Vagina (tissue), 2 donors: ENCODE data around the gene NUMA1. TPM values are rescaled to one million over a fixed set of nuclear protein-coding genes. Genes with fewer than 3 reads are reported as not detected.

Experiments
- DNase-seq, 2 donors: peaks; one replicate each; pipeline ENCODE4 v3.0.0-alpha.2; 2017; ENCODE audit errors: extremely low spot score in 2 of 2
- H3K27ac ChIP-seq: fragments of 200-600 bp; sonication (generic); one replicate; pipeline ENCODE4 v1.5.1; 2019
- H3K27me3 ChIP-seq: fragments of 200-600 bp; sonication (generic); one replicate; pipeline ENCODE4 v1.5.1; 2019
- H3K36me3 ChIP-seq, 2 donors: fragments of 200-600 bp; sonication (generic); one replicate each; pipeline ENCODE4 v1.5.1; 2017 to 2019
- H3K4me1 ChIP-seq: fragments of 200-600 bp; sonication (generic); one replicate; pipeline ENCODE4 v1.5.1; 2019
- H3K4me3 ChIP-seq, 2 donors: fragments of 200-600 bp; sonication (generic); 1 replicate in 1 of 2; 2 replicates in 1 of 2; pipeline ENCODE4 v1.5.1; 2016 to 2019
- H3K9me3 ChIP-seq: fragments of 200-600 bp; sonication (generic); one replicate; pipeline ENCODE4 v1.5.1; 2019
- CTCF ChIP-seq, 3 experiments: fragments of 450-650 bp in 2 of 3; fragments of 200-600 bp in 1 of 3; sonication (generic) in 1 of 3; IDR thresholded peaks; one replicate each; pipeline ENCODE4 v1.5.1; 2017 to 2019; ENCODE audit warnings: antibody characterized with exemption in 3 of 3, mild to moderate bottlenecking in 2 of 3, moderate library complexity in 2 of 3
- POLR2A ChIP-seq, 2 donors: fragments of 450-650 bp; IDR thresholded peaks; one replicate each; pipeline ENCODE4 v1.6.1; 2017; ENCODE audit warnings: antibody characterized with exemption in 2 of 2, mild to moderate bottlenecking in 2 of 2, moderate library complexity in 2 of 2
- POLR2AphosphoS5 ChIP-seq, 2 donors: sonication (generic); formaldehyde crosslinking; IDR thresholded peaks; one replicate each; pipeline ENCODE4 v1.9.0; 2017; ENCODE audit warnings: antibody characterized with exemption in 2 of 2, mild to moderate bottlenecking in 2 of 2, low read depth in 1 of 2; ENCODE audit not compliant: insufficient read depth in 1 of 2
- intact Hi-C: fragments of 100-400 bp; cut with DNase I; formaldehyde crosslinking; loops from one replicate; pipeline ENCODE4 v1.15.1; 2023
- total RNA-seq: library from RNA; depleted of rRNA; stranded (reverse); fragments of >200 nt; gene quantifications from one replicate; pipeline ENCODE4 v1.2.3, GENCODE V29; 2016

Gene NUMA1
- total RNA-seq, 1 donor from 2014 or later, result 314 TPM

- peak in 1 of 2 donors; percentile 92 for DNase-seq
- no peak for TF ChIP-seq POLR2A (IDR thresholded peaks at IDR 0.05)
- no peak for TF ChIP-seq POLR2AphosphoS5 (IDR thresholded peaks at IDR 0.05; ENCODE audit: insufficient read depth in 1 of 2, low read depth in 1 of 2)
- no peaks in the 10 kb centered on the region for H3K9me3 ChIP-seq
- no peaks in the 10 kb centered on the region for H3K27me3 ChIP-seq
- peaks cover 22% of the 10 kb centered on the region for H3K4me1 ChIP-seq
- no peak overlapping the region for H3K27ac ChIP-seq
- no peaks in the 10 kb centered on the region for H3K36me3 ChIP-seq
- intact Hi-C loops, result no loop called here
- H3K4me3 ChIP-seq, result no peak overlapping the region
Measured at GRCh38 chr11:71995726-71996291, 84.5 kb downstream of the NUMA1 start.

- H3K27ac ChIP-seq, result no peak overlapping the region
- no peak overlapping the region for H3K4me3 ChIP-seq
- H3K4me1 ChIP-seq, result peaks cover 13% of the 10 kb centered on the region
- H3K27me3 ChIP-seq, result no peaks in the 10 kb centered on the region
- no peaks in the 10 kb centered on the region for H3K9me3 ChIP-seq
- intact Hi-C loops, result no loop called here
- no peak for DNase-seq
- H3K36me3 ChIP-seq, result no peaks in the 10 kb centered on the region
- TF ChIP-seq POLR2AphosphoS5 (IDR thresholded peaks at IDR 0.05; ENCODE audit: insufficient read depth in 1 of 2, low read depth in 1 of 2) (no peak), POLR2A (IDR thresholded peaks at IDR 0.05) (no peak), CTCF (IDR thresholded peaks at IDR 0.05) (no peak)
Measured at GRCh38 chr11:71994786-71995185, 85.6 kb downstream of the NUMA1 start.

GRCh38 chr11:71992136-71992730 is 88.1 kb downstream of the NUMA1 start:
- Histone ChIP-seq H3K27ac (no peak overlapping the region), H3K27me3 (no peaks in the 10 kb centered on the region), H3K36me3 (no peaks in the 10 kb centered on the region), H3K4me1 (peaks cover 9% of the 10 kb centered on the region), H3K9me3 (no peaks in the 10 kb centered on the region), H3K4me3 (no peak overlapping the region)
- no peak for DNase-seq
- TF ChIP-seq POLR2A (IDR thresholded peaks at IDR 0.05), result no peak
- no peak for TF ChIP-seq POLR2AphosphoS5 (IDR thresholded peaks at IDR 0.05; ENCODE audit: insufficient read depth in 1 of 2, low read depth in 1 of 2)
- no peak for TF ChIP-seq CTCF (IDR thresholded peaks at IDR 0.05)
- intact Hi-C loops, result no loop called here

GRCh38 chr11:71991494-71991893 is 88.8 kb downstream of the NUMA1 start:
- Histone ChIP-seq H3K4me1 (peaks cover 9% of the 10 kb centered on the region), H3K27ac (no peak overlapping the region), H3K36me3 (no peaks in the 10 kb centered on the region), H3K9me3 (no peaks in the 10 kb centered on the region), H3K4me3 (no peak overlapping the region), H3K27me3 (no peaks in the 10 kb centered on the region)
- no peak for TF ChIP-seq POLR2AphosphoS5 (IDR thresholded peaks at IDR 0.05; ENCODE audit: insufficient read depth in 1 of 2, low read depth in 1 of 2)
- TF ChIP-seq CTCF (IDR thresholded peaks at IDR 0.05), result no peak
- TF ChIP-seq POLR2A (IDR thresholded peaks at IDR 0.05), result no peak
- DNase-seq, result no peak
- intact Hi-C loops, result no loop called here

- H3K4me3 ChIP-seq, result no peak overlapping the region
- no peaks in the 10 kb centered on the region for H3K9me3 ChIP-seq
- no peaks in the 10 kb centered on the region for H3K27me3 ChIP-seq
- H3K27ac ChIP-seq, result no peak overlapping the region
- no peak for DNase-seq
- no peak for TF ChIP-seq POLR2AphosphoS5 (IDR thresholded peaks at IDR 0.05; ENCODE audit: insufficient read depth in 1 of 2, low read depth in 1 of 2)
- TF ChIP-seq CTCF (IDR thresholded peaks at IDR 0.05), result no peak
- TF ChIP-seq POLR2A (IDR thresholded peaks at IDR 0.05), result no peak
- H3K36me3 ChIP-seq, result no peaks in the 10 kb centered on the region
- H3K4me1 ChIP-seq, result peaks cover 9% of the 10 kb centered on the region
- intact Hi-C loops, result no loop called here
Measured at GRCh38 chr11:71990701-71991100, 89.6 kb downstream of the NUMA1 start.
